HG02884 (cell line): Measurements from ENCODE around the gene QPRT.
"Not testable (repeated sequence)": the region's sequence is repeated elsewhere in the genome, so short reads cannot be mapped to it uniquely, and the experiment has no call there.

Source experiments
- ATAC-seq: cut with Tn5 transposase; IDR thresholded peaks from one replicate; pipeline ENCODE4 v1.9.1; 2021; ENCODE audit warnings: mild to moderate bottlenecking, moderate library complexity; ENCODE audit not compliant: unreplicated experiment

Gene QPRT

GRCh38 chr16:29678691-29679267, at the start of gene QPRT:
TSS of gene QPRT (plus strand) at chr16:29679180. CDS start at chr16:29679198, 18 bp downstream.
- no peak for ATAC-seq

- not testable (repeated sequence) for ATAC-seq
Measured at GRCh38 chr16:29629318-29629717, 49.7 kb upstream of the QPRT start.

GRCh38 chr16:29631658-29632057, 47.3 kb upstream of the QPRT start:
- not testable (repeated sequence) for ATAC-seq

- not testable (repeated sequence) for ATAC-seq
Measured at GRCh38 chr16:29635902-29636301, 43.1 kb upstream of the QPRT start.

- ATAC-seq, result not testable (repeated sequence)
Measured at GRCh38 chr16:29636368-29636767, 42.6 kb upstream of the QPRT start.

DNA sequence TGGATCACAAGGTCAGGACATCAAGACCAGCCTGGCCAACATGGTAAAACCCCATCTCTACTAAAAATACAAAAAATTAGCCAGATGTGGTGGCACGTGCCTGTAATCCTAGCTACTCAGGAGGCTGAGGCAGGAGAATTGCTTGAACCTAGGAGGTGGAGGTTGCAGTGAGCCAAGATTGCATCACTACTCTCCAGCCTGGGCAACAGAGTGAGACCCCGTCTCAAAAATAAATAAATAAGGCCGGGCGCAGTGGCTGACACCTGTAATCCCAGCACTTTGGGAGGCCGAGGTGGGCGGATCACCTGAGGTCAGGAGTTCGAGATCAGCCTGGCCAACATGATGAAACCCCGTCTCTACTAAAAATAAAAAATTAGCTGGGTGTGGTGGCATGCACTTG, 40.2 kb upstream of the QPRT start:
- not testable (repeated sequence) for ATAC-seq

DNA sequence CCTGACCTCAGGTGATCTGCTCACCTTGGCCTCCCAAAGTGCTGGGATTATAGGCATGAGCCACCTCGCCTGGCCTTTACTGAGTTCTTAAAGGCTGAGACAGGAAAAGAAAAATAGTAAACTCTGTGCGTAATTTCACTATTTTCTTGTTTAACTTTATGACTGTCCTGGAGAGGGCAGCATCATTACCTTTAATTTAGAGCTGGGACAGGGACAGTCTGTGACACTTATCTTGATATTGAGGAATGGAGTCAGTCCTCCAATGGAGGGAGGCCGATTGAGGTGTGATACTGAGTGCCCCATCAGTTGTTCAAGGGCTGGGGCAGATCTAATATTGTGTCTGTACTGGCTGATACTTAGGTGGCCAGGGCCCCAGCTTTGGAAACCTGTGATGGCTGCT, 37.4 kb upstream of the QPRT start:
- no peak for ATAC-seq

GRCh38 chr16:29643596-29643995, 35.4 kb upstream of the QPRT start:
- no peak for ATAC-seq

DNA sequence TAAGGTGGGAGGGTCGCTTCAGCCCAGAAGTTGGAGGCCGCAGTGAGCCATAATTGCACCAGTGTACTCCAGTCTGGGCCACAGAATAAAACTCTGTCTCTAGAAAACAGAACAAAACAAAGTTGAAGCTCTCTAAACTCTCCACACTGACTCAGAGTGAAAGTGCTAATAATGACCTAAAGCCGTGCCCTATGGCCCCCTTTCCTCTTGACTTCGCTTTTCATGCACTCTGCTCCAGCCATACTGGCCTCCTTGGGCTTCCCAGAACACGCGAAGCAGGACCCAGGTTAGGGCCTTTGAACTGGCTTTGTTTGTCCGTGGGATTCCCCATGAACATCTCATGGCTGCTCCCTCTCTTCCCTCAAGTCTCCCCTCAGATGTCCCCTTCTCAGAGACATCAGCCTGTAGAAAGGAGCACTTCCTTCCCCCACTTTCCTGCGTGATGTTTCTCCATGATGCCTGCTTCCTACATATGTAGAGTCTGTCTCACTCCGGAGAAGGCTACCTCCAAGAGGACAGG, 34.6 kb upstream of the QPRT start:
- no peak for ATAC-seq

- no peak for ATAC-seq
Measured at GRCh38 chr16:29644973-29645693, 33.8 kb upstream of the QPRT start.

GRCh38 chr16:29645694-29646187, 33.2 kb upstream of the QPRT start:
- no peak for ATAC-seq

- no peak for ATAC-seq
Measured at GRCh38 chr16:29646947-29647346, 32.0 kb upstream of the QPRT start.

- no peak for ATAC-seq
Measured at GRCh38 chr16:29649588-29650494, 29.1 kb upstream of the QPRT start.

GRCh38 chr16:29650771-29651170, 28.2 kb upstream of the QPRT start:
- no peak for ATAC-seq

- no peak for ATAC-seq
Measured at GRCh38 chr16:29651774-29652349, 27.1 kb upstream of the QPRT start.

DNA sequence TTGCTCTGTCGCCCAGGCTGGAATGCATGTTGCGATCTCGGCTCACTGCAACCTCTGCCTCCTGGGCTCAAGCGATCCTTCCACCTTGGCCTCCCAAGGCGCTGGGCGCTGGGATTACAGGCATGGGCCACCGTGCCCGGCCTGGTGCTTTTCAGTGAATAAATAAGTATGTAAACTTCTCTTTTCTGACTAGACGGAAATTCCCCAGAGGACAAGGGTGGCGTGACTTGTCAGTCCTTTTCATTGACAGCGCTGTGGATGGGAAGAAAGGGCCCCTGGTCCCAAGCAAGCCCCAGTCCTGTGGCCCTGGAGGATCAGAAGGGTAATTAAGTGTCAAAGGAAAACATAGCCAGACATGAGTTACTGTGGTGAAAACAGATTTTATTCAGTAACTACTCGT, 25.5 kb upstream of the QPRT start:
- no peak for ATAC-seq

GRCh38 chr16:29653890-29654289, 25.1 kb upstream of the QPRT start:
- not testable (repeated sequence) for ATAC-seq

DNA sequence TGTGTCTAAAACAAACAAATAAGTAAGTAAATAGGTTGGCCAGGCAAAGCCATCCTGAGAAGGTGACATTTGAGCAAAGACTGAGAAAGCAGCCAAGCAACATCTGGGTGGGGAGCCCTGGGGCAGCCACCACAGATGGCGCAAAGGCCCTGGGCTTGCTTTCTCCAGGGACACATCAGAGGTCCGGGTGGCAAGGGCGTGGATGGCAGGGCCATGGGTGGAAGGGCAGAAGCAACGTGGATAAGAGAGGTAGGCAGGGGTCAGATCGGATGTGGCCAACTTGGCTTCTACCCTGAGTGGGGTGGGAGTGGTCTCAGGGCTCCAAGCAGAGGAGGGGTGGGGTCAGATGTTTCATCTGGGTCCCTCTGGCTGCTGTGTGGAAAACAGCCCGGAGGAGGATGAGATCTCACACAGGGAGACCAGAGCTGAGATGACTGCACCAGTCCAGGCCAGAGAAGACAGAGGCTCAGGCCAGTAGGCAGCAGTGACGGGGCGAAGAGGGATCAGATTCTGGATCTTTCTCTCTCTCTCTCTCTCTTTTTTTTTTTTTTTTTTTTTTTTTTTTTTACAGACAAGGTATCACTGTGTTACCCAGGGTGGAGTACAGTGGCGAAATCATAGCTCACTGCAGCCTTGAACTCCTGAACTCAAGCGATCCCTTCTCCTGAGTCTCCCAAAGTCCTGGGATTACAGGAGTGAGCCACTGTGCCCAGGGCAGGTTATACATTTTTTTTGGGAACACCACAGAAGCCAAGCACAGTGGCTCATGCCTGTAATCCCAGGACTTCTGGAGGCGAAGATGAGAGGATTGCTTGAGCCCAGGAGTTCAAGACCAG, 22.1 kb upstream of the QPRT start:
- ATAC-seq, result no peak

DNA sequence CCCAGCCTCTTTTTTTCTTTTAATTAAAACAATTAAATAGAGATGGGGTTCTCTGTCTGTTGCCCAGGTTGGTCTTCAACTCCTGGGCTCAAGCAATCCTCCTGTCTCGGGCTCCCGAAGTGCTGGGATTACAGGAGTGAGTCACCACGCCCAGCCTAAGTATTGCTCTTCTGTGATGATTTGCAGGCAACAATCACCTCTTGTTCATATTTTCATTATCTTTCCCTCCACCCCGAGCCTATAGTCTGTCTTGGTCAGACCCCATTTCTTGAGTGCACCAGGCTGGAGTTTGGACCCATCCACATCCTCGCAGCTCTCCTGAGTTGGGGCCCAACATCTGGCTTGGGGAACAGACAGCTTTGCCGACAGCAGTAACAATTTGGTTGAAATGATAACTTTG, 20.3 kb upstream of the QPRT start:
- no peak for ATAC-seq
